ENCODE measurements around the gene TMEM217.
"Not testable (repeated sequence)": the region's sequence is repeated elsewhere in the genome, so short reads cannot be mapped to it uniquely, and the experiment has no call there.

GRCh38 chr6:37307484-37307883, 49.5 kb upstream of the TMEM217 start:
- not testable (repeated sequence) for TF ChIP-seq CTCF (IDR thresholded peaks at IDR 0.05; ENCODE audit: low read length); EZH2 (IDR thresholded peaks at IDR 0.05; ENCODE audit: borderline replicate concordance, low read length)

All from OCI-LY1 (cell line).